GM23338 (cell line): ENCODE results near the gene PPM1F. TPM values are rescaled to one million over a fixed set of nuclear protein-coding genes. Genes with fewer than 3 reads are reported as not detected.

ENCODE experiments used
- ATAC-seq: fragments of 200-7000 bp; cut with Tn5 transposase; 3 replicates; pipeline ENCODE4 v1.9.1; 2020
- DNase-seq: peaks from one replicate; pipeline ENCODE4 v3.0.0-alpha.2; 2015; ENCODE audit warnings: low spot score
- H2AFZ ChIP-seq: fragments of 200-600 bp; sonication (generic); 2 replicates; pipeline ENCODE4 v1.8.0; 2016; ENCODE audit warnings: antibody characterized with exemption, mild to moderate bottlenecking, moderate library complexity
- H3F3A ChIP-seq: fragments of 200-600 bp; sonication (generic); replicated peaks from 2 replicates; pipeline ENCODE4 v1.8.0; 2017; ENCODE audit warnings: antibody characterized with exemption, mixed run types, low read depth
- H3K27ac ChIP-seq: fragments of 200-600 bp; sonication (generic); 2 replicates; pipeline ENCODE4 v1.6.1; 2016; ENCODE audit warnings: low read depth
- H3K27me3 ChIP-seq: fragments of 200-600 bp; sonication (generic); 2 replicates; pipeline ENCODE4 v1.8.0; 2016; ENCODE audit warnings: mild to moderate bottlenecking, mixed run types, moderate library complexity; ENCODE audit not compliant: insufficient read depth
- H3K36me3 ChIP-seq: fragments of 200-600 bp; sonication (generic); 2 replicates; pipeline ENCODE4 v1.8.0; 2016; ENCODE audit warnings: mild to moderate bottlenecking; ENCODE audit not compliant: insufficient read depth
- H3K4me1 ChIP-seq: fragments of 200-600 bp; sonication (generic); 2 replicates; pipeline ENCODE4 v1.8.0; 2016; ENCODE audit warnings: mild to moderate bottlenecking, moderate library complexity; ENCODE audit not compliant: insufficient read depth
- H3K4me2 ChIP-seq: fragments of 200-600 bp; sonication (generic); 2 replicates; pipeline ENCODE4 v1.7.1; 2017; ENCODE audit warnings: mixed run types
- H3K4me3 ChIP-seq: fragments of 200-600 bp; sonication (generic); 2 replicates; pipeline ENCODE4 v1.6.1; 2016; ENCODE audit warnings: mixed run types
- H3K79me2 ChIP-seq: fragments of 200-600 bp; sonication (generic); replicated peaks from 2 replicates; pipeline ENCODE4 v1.8.0; 2017; ENCODE audit warnings: mild to moderate bottlenecking; ENCODE audit not compliant: insufficient read depth
- H3K9me2 ChIP-seq: fragments of 200-600 bp; sonication (generic); 2 replicates; pipeline ENCODE4 v1.8.0; 2017; ENCODE audit not compliant: insufficient read depth
- H4K20me1 ChIP-seq: fragments of 200-600 bp; sonication (generic); replicated peaks from 2 replicates; pipeline ENCODE4 v1.8.0; 2017; ENCODE audit warnings: mild to moderate bottlenecking; ENCODE audit not compliant: insufficient read depth
- H3K27ac Mint-ChIP-seq: 2 replicates; pipeline ENCODE4 v1.8.0; 2020; ENCODE audit warnings: inconsistent platforms, mild to moderate bottlenecking, moderate library complexity, mixed read lengths
- H3K27me3 Mint-ChIP-seq: 3 replicates; pipeline ENCODE4 v1.8.0; 2022; ENCODE audit warnings: low read depth, mild to moderate bottlenecking, moderate library complexity, mixed read lengths, inconsistent platforms; ENCODE audit not compliant: insufficient read depth, poor library complexity
- H3K36me3 Mint-ChIP-seq: 3 replicates; pipeline ENCODE4 v1.8.0; 2021; ENCODE audit warnings: low read depth, mild to moderate bottlenecking, inconsistent platforms, moderate library complexity, mixed read lengths
- H3K4me1 Mint-ChIP-seq: 3 replicates; pipeline ENCODE4 v1.8.0; 2020; ENCODE audit warnings: mild to moderate bottlenecking, inconsistent platforms, mixed read lengths
- H3K4me3 Mint-ChIP-seq: 3 replicates; pipeline ENCODE4 v1.8.0; 2021; ENCODE audit warnings: moderate library complexity, mild to moderate bottlenecking, inconsistent platforms, mixed read lengths
- H3K9me3 Mint-ChIP-seq: 3 replicates; pipeline ENCODE4 v1.8.0; 2020; ENCODE audit warnings: moderate library complexity, mild to moderate bottlenecking, inconsistent platforms, mixed read lengths
- CREB1 ChIP-seq: fragments of 250-450 bp; sonication (Bioruptor Pico); IDR thresholded peaks from 2 replicates; pipeline ENCODE4 v1.5.0; 2020; ENCODE audit warnings: low read depth, mild to moderate bottlenecking, moderate library complexity
- EZH2 ChIP-seq: fragments of 200-600 bp; sonication (generic); IDR thresholded peaks from one replicate; pipeline ENCODE4 v1.8.0; 2017; ENCODE audit warnings: antibody characterized with exemption, mild to moderate bottlenecking, low read depth; ENCODE audit not compliant: unreplicated experiment
- JUNB ChIP-seq: IDR thresholded peaks from one replicate; pipeline ENCODE4 v1.6.1; 2016; ENCODE audit warnings: antibody characterized with exemption; ENCODE audit not compliant: unreplicated experiment
- NANOG ChIP-seq: IDR thresholded peaks from 2 replicates; pipeline ENCODE4 v1.6.1; 2016; ENCODE audit warnings: antibody characterized with exemption, borderline replicate concordance
- STAT1 ChIP-seq: IDR thresholded peaks from one replicate; pipeline ENCODE4 v1.6.1; 2016; ENCODE audit warnings: antibody characterized with exemption; ENCODE audit not compliant: unreplicated experiment
- ZNF114 ChIP-seq: fragments of 250-450 bp; sonication (Bioruptor Pico); IDR thresholded peaks from 2 replicates; pipeline ENCODE4 v1.5.0; 2020; ENCODE audit warnings: mild to moderate bottlenecking, moderate library complexity
- ZNF331 ChIP-seq: fragments of 250-450 bp; sonication (Bioruptor Pico); IDR thresholded peaks from 2 replicates; pipeline ENCODE4 v1.5.0; 2020; ENCODE audit warnings: low read depth, mild to moderate bottlenecking, moderate library complexity
- polyA plus RNA-seq: library from polyadenylated mRNA; unstranded; fragments of >200 nt; fragmentation: Nextera tagmentation; extraction: Ambion mirVana; gene quantifications from 2 replicates; pipeline ENCODE4 v1.2.1, GENCODE V29; 2016
- total RNA-seq: library from RNA; depleted of rRNA; stranded (reverse); fragments of >200 nt; shearing (Covaris generic); gene quantifications from 2 replicates; pipeline ENCODE4 v1.2.3, GENCODE V29; 2014
- TF ChIP-seq, protein P1 (sequence below): IDR thresholded peaks from 2 replicates; pipeline ENCODE4 v1.6.1; 2016; ENCODE audit warnings: antibody characterized with exemption
- TF ChIP-seq, protein P2 (sequence below): fragments of 250-450 bp; sonication (Bioruptor Pico); IDR thresholded peaks from 2 replicates; pipeline ENCODE4 v1.5.0; 2020; ENCODE audit warnings: mild to moderate bottlenecking, moderate library complexity

The PPM1F gene
- total and polyA plus RNA-seq, 2 experiments from 2014 or later: 7.1 to 29.3 TPM

DNA sequence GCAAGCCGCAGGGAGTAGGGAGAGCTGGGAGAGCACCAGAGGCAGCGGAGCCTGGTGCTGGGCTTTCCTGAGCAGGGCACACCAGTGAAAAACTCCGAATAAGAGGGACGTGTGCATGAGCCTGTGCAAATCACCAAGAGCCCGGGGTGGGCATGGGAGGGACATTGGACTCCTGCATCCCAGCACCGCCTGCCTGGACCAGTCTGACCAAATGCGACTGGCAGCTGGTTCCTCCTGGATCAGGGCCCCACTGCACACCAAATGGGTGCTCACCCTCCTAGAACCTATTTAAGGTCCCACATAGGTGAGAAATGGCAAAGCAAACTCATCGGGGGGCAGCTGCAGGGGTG, 3.1 kb downstream of the PPM1F start:
- no peak overlapping the region for H3K4me3 Mint-ChIP-seq
- peaks cover 27% of the 10 kb centered on the region for H3K27me3 Mint-ChIP-seq
- Histone ChIP-seq H4K20me1 (peaks cover 9% of the 10 kb centered on the region), H3K36me3 (no peaks in the 10 kb centered on the region; the same call in 1 of the 2 replicates), H3F3A (0 out of 2 replicates have a peak, but pooled peaks cover 9% of the 10 kb centered on the region), H3K4me1 (peaks cover 12% of the 10 kb centered on the region; the same call in 1 of the 2 replicates), H2AFZ (no peak overlapping the region), H3K79me2 (no peaks in the 10 kb centered on the region), H3K9me2 (no peaks in the 10 kb centered on the region), H3K27ac (no peak overlapping the region), H3K4me2 (no peak overlapping the region), H3K4me3 (no peak overlapping the region), H3K27me3 (peaks cover 23% of the 10 kb centered on the region)
- H3K9me3 Mint-ChIP-seq: peaks cover 2% of the 10 kb centered on the region; the same call in 1 of the 3 replicates
- ATAC-seq: no peak
- no peak for TF ChIP-seq STAT1
- no peak for TF ChIP-seq EZH2
- no peak for TF ChIP-seq ZNF114 (CRISPR knock-in tag)
- TF ChIP-seq, protein P1, sequence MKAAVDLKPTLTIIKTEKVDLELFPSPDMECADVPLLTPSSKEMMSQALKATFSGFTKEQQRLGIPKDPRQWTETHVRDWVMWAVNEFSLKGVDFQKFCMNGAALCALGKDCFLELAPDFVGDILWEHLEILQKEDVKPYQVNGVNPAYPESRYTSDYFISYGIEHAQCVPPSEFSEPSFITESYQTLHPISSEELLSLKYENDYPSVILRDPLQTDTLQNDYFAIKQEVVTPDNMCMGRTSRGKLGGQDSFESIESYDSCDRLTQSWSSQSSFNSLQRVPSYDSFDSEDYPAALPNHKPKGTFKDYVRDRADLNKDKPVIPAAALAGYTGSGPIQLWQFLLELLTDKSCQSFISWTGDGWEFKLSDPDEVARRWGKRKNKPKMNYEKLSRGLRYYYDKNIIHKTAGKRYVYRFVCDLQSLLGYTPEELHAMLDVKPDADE: no peak
- TF ChIP-seq CREB1 (CRISPR knock-in tag): no peak
- H3K36me3 Mint-ChIP-seq: peaks cover 9% of the 10 kb centered on the region; the same call in 2 of the 3 replicates
- H3K27ac Mint-ChIP-seq: no peak overlapping the region
- no peak for DNase-seq
- H3K4me1 Mint-ChIP-seq: peaks cover 30% of the 10 kb centered on the region

DNA sequence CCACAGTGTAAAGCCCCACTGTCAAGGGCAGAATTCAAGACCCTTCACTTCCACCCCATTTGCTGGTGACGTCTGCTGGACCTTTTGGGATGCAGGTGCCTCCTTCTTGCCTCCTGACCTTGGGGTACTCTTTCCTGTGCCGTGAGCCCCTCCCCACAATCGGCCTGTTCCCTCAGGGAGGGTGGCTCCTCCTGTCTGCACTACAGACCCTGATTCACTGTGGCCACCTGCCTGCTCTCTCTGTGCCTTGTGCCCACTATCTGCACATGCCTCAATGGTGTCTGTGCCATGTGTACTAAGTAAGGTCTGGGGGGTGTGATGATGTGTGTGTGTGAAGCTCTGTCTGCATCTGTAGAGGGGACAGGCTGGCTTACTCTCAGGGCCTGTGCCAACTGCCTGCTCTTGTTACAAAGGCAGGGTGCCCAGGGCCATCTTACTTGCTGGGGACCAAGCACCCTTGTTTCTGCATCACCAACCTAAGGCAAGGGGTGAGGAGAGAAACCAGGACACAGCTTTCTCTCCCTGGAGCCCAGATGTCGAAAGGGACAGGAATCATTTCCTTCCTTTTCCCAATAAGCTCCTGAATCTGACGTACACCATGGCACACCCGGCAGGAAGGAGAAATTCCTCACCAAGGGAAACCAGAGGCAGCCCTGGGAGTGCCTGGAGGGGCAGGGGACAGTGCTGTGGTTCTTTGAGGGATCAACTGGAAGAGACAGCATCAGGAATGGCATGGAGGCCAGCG, 3.7 kb downstream of the PPM1F start:
- Mint-ChIP-seq H3K36me3 (peaks cover 9% of the 10 kb centered on the region; the same call in 2 of the 3 replicates), H3K27me3 (peaks cover 25% of the 10 kb centered on the region), H3K4me3 (no peak overlapping the region), H3K9me3 (peaks cover 2% of the 10 kb centered on the region; the same call in 1 of the 3 replicates), H3K4me1 (peaks cover 30% of the 10 kb centered on the region), H3K27ac (no peak overlapping the region)
- H4K20me1 ChIP-seq: peaks cover 9% of the 10 kb centered on the region
- H3K4me2 ChIP-seq: no peak overlapping the region
- 0 out of 2 replicates have a peak, but pooled peaks cover 9% of the 10 kb centered on the region for H3F3A ChIP-seq
- H3K4me3 ChIP-seq: no peak overlapping the region
- no peak overlapping the region for H3K27ac ChIP-seq
- H3K9me2 ChIP-seq: no peaks in the 10 kb centered on the region
- ATAC-seq: no peak
- H3K4me1 ChIP-seq: peaks cover 12% of the 10 kb centered on the region; the same call in 1 of the 2 replicates
- no peaks in the 10 kb centered on the region; the same call in 1 of the 2 replicates for H3K36me3 ChIP-seq
- no peaks in the 10 kb centered on the region for H3K79me2 ChIP-seq
- H3K27me3 ChIP-seq: peaks cover 20% of the 10 kb centered on the region
- no peak for DNase-seq
- no peak overlapping the region for H2AFZ ChIP-seq
- TF ChIP-seq JUNB: no peak
- TF ChIP-seq, protein P2, sequence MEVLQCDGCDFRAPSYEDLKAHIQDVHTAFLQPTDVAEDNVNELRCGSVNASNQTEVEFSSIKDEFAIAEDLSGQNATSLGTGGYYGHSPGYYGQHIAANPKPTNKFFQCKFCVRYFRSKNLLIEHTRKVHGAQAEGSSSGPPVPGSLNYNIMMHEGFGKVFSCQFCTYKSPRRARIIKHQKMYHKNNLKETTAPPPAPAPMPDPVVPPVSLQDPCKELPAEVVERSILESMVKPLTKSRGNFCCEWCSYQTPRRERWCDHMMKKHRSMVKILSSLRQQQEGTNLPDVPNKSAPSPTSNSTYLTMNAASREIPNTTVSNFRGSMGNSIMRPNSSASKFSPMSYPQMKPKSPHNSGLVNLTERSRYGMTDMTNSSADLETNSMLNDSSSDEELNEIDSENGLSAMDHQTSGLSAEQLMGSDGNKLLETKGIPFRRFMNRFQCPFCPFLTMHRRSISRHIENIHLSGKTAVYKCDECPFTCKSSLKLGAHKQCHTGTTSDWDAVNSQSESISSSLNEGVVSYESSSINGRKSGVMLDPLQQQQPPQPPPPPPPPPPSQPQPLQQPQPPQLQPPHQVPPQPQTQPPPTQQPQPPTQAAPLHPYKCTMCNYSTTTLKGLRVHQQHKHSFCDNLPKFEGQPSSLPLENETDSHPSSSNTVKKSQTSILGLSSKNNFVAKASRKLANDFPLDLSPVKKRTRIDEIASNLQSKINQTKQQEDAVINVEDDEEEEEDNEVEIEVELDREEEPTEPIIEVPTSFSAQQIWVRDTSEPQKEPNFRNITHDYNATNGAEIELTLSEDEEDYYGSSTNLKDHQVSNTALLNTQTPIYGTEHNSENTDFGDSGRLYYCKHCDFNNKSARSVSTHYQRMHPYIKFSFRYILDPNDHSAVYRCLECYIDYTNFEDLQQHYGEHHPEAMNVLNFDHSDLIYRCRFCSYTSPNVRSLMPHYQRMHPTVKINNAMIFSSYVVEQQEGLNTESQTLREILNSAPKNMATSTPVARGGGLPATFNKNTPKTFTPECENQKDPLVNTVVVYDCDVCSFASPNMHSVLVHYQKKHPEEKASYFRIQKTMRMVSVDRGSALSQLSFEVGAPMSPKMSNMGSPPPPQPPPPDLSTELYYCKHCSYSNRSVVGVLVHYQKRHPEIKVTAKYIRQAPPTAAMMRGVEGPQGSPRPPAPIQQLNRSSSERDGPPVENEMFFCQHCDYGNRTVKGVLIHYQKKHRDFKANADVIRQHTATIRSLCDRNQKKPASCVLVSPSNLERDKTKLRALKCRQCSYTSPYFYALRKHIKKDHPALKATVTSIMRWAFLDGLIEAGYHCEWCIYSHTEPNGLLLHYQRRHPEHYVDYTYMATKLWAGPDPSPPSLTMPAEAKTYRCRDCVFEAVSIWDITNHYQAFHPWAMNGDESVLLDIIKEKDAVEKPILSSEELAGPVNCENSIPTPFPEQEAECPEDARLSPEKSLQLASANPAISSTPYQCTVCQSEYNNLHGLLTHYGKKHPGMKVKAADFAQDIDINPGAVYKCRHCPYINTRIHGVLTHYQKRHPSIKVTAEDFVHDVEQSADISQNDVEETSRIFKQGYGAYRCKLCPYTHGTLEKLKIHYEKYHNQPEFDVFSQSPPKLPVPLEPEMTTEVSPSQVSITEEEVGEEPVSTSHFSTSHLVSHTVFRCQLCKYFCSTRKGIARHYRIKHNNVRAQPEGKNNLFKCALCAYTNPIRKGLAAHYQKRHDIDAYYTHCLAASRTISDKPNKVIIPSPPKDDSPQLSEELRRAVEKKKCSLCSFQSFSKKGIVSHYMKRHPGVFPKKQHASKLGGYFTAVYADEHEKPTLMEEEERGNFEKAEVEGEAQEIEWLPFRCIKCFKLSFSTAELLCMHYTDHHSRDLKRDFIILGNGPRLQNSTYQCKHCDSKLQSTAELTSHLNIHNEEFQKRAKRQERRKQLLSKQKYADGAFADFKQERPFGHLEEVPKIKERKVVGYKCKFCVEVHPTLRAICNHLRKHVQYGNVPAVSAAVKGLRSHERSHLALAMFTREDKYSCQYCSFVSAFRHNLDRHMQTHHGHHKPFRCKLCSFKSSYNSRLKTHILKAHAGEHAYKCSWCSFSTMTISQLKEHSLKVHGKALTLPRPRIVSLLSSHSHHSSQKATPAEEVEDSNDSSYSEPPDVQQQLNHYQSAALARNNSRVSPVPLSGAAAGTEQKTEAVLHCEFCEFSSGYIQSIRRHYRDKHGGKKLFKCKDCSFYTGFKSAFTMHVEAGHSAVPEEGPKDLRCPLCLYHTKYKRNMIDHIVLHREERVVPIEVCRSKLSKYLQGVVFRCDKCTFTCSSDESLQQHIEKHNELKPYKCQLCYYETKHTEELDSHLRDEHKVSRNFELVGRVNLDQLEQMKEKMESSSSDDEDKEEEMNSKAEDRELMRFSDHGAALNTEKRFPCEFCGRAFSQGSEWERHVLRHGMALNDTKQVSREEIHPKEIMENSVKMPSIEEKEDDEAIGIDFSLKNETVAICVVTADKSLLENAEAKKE (CRISPR knock-in tag): no peak
- TF ChIP-seq ZNF114 (CRISPR knock-in tag): no peak
- no peak for TF ChIP-seq CREB1 (CRISPR knock-in tag)
- TF ChIP-seq ZNF331: no peak
- no peak for TF ChIP-seq STAT1
- no peak for TF ChIP-seq NANOG
- TF ChIP-seq, protein P1: no peak
- TF ChIP-seq EZH2: no peak
